ENCODE results near the gene RAI2.

DNA sequence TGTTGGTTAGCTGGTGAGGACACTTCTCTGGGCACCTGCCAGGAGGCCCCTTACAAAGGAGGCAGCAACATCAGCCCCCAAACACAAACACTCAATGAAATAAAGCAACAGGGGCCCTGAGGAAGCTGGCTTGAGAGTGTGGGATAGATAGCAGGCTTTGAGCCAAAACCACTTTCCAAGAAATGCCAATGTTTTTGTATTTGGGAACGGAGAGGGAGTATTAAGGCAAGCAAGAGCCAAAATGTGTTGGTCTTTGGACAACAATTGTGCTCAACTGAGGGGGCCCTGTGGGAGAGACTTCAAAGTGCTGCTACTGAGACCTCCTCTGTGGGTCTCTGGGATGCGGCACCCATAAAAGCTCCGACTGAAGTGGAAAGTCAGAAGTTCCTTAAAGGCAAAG lies 41.0 kb downstream of the RAI2 start:
- TF ChIP-seq GATA2 (IDR thresholded peaks at IDR 0.05; ENCODE audit: low read depth, low read length) (no peak), GATA3 (IDR thresholded peaks at IDR 0.05; ENCODE audit: low read depth, low read length) (no peak)
